ENCODE results near the gene RSPH9.

RSPH9 gene

GRCh38 chr6:43644940-43645612, at the start of gene RSPH9:
Gene RSPH9, plus strand, starts transcription at chr6:43645036. Its CDS starts 63 bp downstream, at chr6:43645099.
- H3K9me3 Mint-ChIP-seq = no peaks in the 10 kb centered on the region
- peaks cover 8% of the 10 kb centered on the region for H3K27me3 Mint-ChIP-seq
- peak within 1 kb of the TSS; percentile 65 for H3K4me3 Mint-ChIP-seq
- CTCF ChIA-PET = interaction anchor here (1.0 to 2.8 kb wide), 4 partner anchors 9 to 434 kb away, joined by 3 to 12 read pairs (median 4); no protein-coding TSS in a partner anchor
- peaks cover 22% of the 10 kb centered on the region for H3K4me1 Mint-ChIP-seq
- H3K27ac Mint-ChIP-seq = peak within 1 kb of the TSS; percentile 50
- peak; percentile 79 for DNase-seq
- H3K36me3 Mint-ChIP-seq = peaks cover 20% of the 10 kb centered on the region

GRCh38 chr6:43600595-43600994, 44.2 kb upstream of the RSPH9 start:
- DNase-seq = no peak
- no peaks in the 10 kb centered on the region for H3K9me3 Mint-ChIP-seq
- peaks cover 50% of the 10 kb centered on the region for H3K36me3 Mint-ChIP-seq
- no peaks in the 10 kb centered on the region for H3K4me1 Mint-ChIP-seq
- H3K27me3 Mint-ChIP-seq = no peaks in the 10 kb centered on the region
- no peak overlapping the region for H3K4me3 Mint-ChIP-seq
- CTCF ChIA-PET = no interaction called here
- H3K27ac Mint-ChIP-seq = no peak overlapping the region

GRCh38 chr6:43604174-43604573, 40.7 kb upstream of the RSPH9 start:
- no peak for DNase-seq
- CTCF ChIA-PET = interaction anchor here (1.0 kb wide), 2 partner anchors 14 to 61 kb away, joined by 3 to 4 read pairs; no protein-coding TSS in a partner anchor
- Mint-ChIP-seq H3K4me3 (no peak overlapping the region), H3K36me3 (peaks cover 48% of the 10 kb centered on the region), H3K9me3 (no peaks in the 10 kb centered on the region), H3K27ac (no peak overlapping the region), H3K4me1 (peaks cover 3% of the 10 kb centered on the region), H3K27me3 (no peaks in the 10 kb centered on the region)

- no peaks in the 10 kb centered on the region for H3K9me3 Mint-ChIP-seq
Observed at GRCh38 chr6:43606019-43606418, 38.8 kb upstream of the RSPH9 start.

GRCh38 chr6:43608310-43608763, 36.5 kb upstream of the RSPH9 start:
- no peaks in the 10 kb centered on the region for H3K27me3 Mint-ChIP-seq
- CTCF ChIA-PET = interaction anchor here (0.6 to 3.0 kb wide), 16 partner anchors 9 to 471 kb away, joined by 3 to 23 read pairs (median 5); partner anchors contain the start of genes GTPBP2 and MAD2L1BP
- no peaks in the 10 kb centered on the region for H3K9me3 Mint-ChIP-seq
- peaks cover 42% of the 10 kb centered on the region for H3K36me3 Mint-ChIP-seq
- H3K4me3 Mint-ChIP-seq = no peak overlapping the region
- peaks cover 5% of the 10 kb centered on the region for H3K4me1 Mint-ChIP-seq
- DNase-seq = peak; percentile 76
- H3K27ac Mint-ChIP-seq = peak overlapping the region; percentile 6

More at GRCh38 chr6:43606019-43606418, 38.8 kb upstream of the RSPH9 start:
- no peak for DNase-seq
- Mint-ChIP-seq H3K27ac (no peak overlapping the region), H3K4me1 (peaks cover 5% of the 10 kb centered on the region), H3K27me3 (no peaks in the 10 kb centered on the region), H3K36me3 (peaks cover 45% of the 10 kb centered on the region), H3K4me3 (no peak overlapping the region)
- CTCF ChIA-PET = interaction anchor here (0.7 to 1.0 kb wide), 2 partner anchors 14 to 343 kb away, joined by 3 read pairs; no protein-coding TSS in a partner anchor

GRCh38 chr6:43608807-43609206, 36.0 kb upstream of the RSPH9 start:
- no peak overlapping the region for H3K27ac Mint-ChIP-seq
- DNase-seq = no peak
- peaks cover 5% of the 10 kb centered on the region for H3K4me1 Mint-ChIP-seq
- H3K36me3 Mint-ChIP-seq = peaks cover 43% of the 10 kb centered on the region
- H3K4me3 Mint-ChIP-seq = no peak overlapping the region
- no peaks in the 10 kb centered on the region for H3K9me3 Mint-ChIP-seq
- CTCF ChIA-PET = interaction anchor here (0.7 to 3.0 kb wide), 15 partner anchors 9 to 471 kb away, joined by 3 to 23 read pairs (median 5); partner anchors contain the start of genes GTPBP2 and MAD2L1BP
- H3K27me3 Mint-ChIP-seq = no peaks in the 10 kb centered on the region

GRCh38 chr6:43609402-43609801, 35.4 kb upstream of the RSPH9 start:
- Mint-ChIP-seq H3K36me3 (peaks cover 43% of the 10 kb centered on the region), H3K9me3 (no peaks in the 10 kb centered on the region), H3K4me1 (peaks cover 5% of the 10 kb centered on the region), H3K4me3 (no peak overlapping the region), H3K27ac (no peak overlapping the region), H3K27me3 (no peaks in the 10 kb centered on the region)
- DNase-seq = no peak
- CTCF ChIA-PET = interaction anchor here (0.6 to 3.0 kb wide), 9 partner anchors 10 to 470 kb away, joined by 3 to 23 read pairs (median 8); partner anchors contain the start of genes GTPBP2 and MAD2L1BP

GRCh38 chr6:43610431-43610830, 34.4 kb upstream of the RSPH9 start:
- peaks cover 43% of the 10 kb centered on the region for H3K36me3 Mint-ChIP-seq
- H3K27me3 Mint-ChIP-seq = no peaks in the 10 kb centered on the region
- no peak overlapping the region for H3K27ac Mint-ChIP-seq
- no peaks in the 10 kb centered on the region for H3K9me3 Mint-ChIP-seq
- CTCF ChIA-PET = interaction anchor here (1.0 to 1.9 kb wide), 3 partner anchors 10 to 25 kb away, joined by 3 to 5 read pairs (median 3); partner anchors contain the start of gene GTPBP2
- no peak overlapping the region for H3K4me3 Mint-ChIP-seq
- no peak for DNase-seq
- peaks cover 5% of the 10 kb centered on the region for H3K4me1 Mint-ChIP-seq

GRCh38 chr6:43613721-43614395, 31.0 kb upstream of the RSPH9 start:
- Mint-ChIP-seq H3K27me3 (no peaks in the 10 kb centered on the region), H3K9me3 (no peaks in the 10 kb centered on the region), H3K4me3 (no peak overlapping the region), H3K4me1 (peaks cover 2% of the 10 kb centered on the region), H3K36me3 (peaks cover 46% of the 10 kb centered on the region), H3K27ac (no peak overlapping the region)
- DNase-seq = no peak
- CTCF ChIA-PET = interaction anchor here (1.1 kb wide), 1 partner anchor 66 kb away, joined by 3 read pairs; no protein-coding TSS in a partner anchor

GRCh38 chr6:43614396-43614730, 30.5 kb upstream of the RSPH9 start:
- H3K4me1 Mint-ChIP-seq = peaks cover 2% of the 10 kb centered on the region
- no peaks in the 10 kb centered on the region for H3K9me3 Mint-ChIP-seq
- DNase-seq = no peak
- CTCF ChIA-PET = interaction anchor here (1.1 kb wide), 1 partner anchor 66 kb away, joined by 3 read pairs; no protein-coding TSS in a partner anchor
- no peak overlapping the region for H3K27ac Mint-ChIP-seq
- H3K36me3 Mint-ChIP-seq = peaks cover 44% of the 10 kb centered on the region
- H3K4me3 Mint-ChIP-seq = no peak overlapping the region
- no peaks in the 10 kb centered on the region for H3K27me3 Mint-ChIP-seq

GRCh38 chr6:43616725-43617472, 27.9 kb upstream of the RSPH9 start:
- no peak for DNase-seq
- no peak overlapping the region for H3K4me3 Mint-ChIP-seq
- H3K9me3 Mint-ChIP-seq = no peaks in the 10 kb centered on the region

GRCh38 chr6:43621078-43621835, 23.6 kb upstream of the RSPH9 start:
- H3K4me3 Mint-ChIP-seq = no peak overlapping the region
- peaks cover 61% of the 10 kb centered on the region for H3K36me3 Mint-ChIP-seq
- CTCF ChIA-PET = interaction anchor here (1.6 to 1.9 kb wide), 2 partner anchors 13 to 153 kb away, joined by 5 to 6 read pairs; no protein-coding TSS in a partner anchor

More at GRCh38 chr6:43616725-43617472, 27.9 kb upstream of the RSPH9 start:
- Mint-ChIP-seq H3K27ac (no peak overlapping the region), H3K36me3 (peaks cover 47% of the 10 kb centered on the region), H3K4me1 (no peaks in the 10 kb centered on the region), H3K27me3 (no peaks in the 10 kb centered on the region)
- CTCF ChIA-PET = no interaction called here

GRCh38 chr6:43621836-43622180, 23.0 kb upstream of the RSPH9 start:
- H3K36me3 Mint-ChIP-seq = peaks cover 61% of the 10 kb centered on the region
- H3K4me3 Mint-ChIP-seq = no peak overlapping the region
- peaks cover 12% of the 10 kb centered on the region for H3K4me1 Mint-ChIP-seq
- DNase-seq = no peak
- H3K9me3 Mint-ChIP-seq = no peaks in the 10 kb centered on the region
- no peaks in the 10 kb centered on the region for H3K27me3 Mint-ChIP-seq
- CTCF ChIA-PET = interaction anchor here (1.6 kb wide), 1 partner anchor 13 kb away, joined by 6 read pairs; no protein-coding TSS in a partner anchor
- H3K27ac Mint-ChIP-seq = no peak overlapping the region

More at GRCh38 chr6:43621078-43621835, 23.6 kb upstream of the RSPH9 start:
- no peak for DNase-seq
- Mint-ChIP-seq H3K27ac (peak overlapping the region; percentile 74), H3K4me1 (peaks cover 6% of the 10 kb centered on the region), H3K27me3 (no peaks in the 10 kb centered on the region), H3K9me3 (no peaks in the 10 kb centered on the region)

Measured in activated naive CD4-positive, alpha-beta T cell treated with anti-CD3 and anti-CD28 coated beads, Interleukin-2, amount 10 ng/mL, durations not matched to agents 7 days and 5 days (primary cell).